H1 (cell line): ENCODE data around the gene SNX32. TPM values are rescaled to one million over a fixed set of nuclear protein-coding genes. Genes with fewer than 3 reads are reported as not detected.

Experiments used
- ASH2L ChIP-seq: fragments of 200-600, 300-600 bp; sonication (generic); IDR thresholded peaks from one replicate; pipeline ENCODE4 v1.7.1; 2017; ENCODE audit warnings: low read length
- BACH1 ChIP-seq: IDR thresholded peaks from 2 replicates; pipeline ENCODE4 v1.6.1; 2012; ENCODE audit warnings: low read length, improper control_type of control experiment
- CBX8 ChIP-seq: fragments of 300-800, 300-1000 bp; sonication (generic); IDR thresholded peaks from 2 replicates; pipeline ENCODE4 v1.7.1; 2016; ENCODE audit warnings: low read depth, low read length, borderline replicate concordance
- CHD1 ChIP-seq: IDR thresholded peaks from 2 replicates; pipeline ENCODE4 v1.6.1; 2012; ENCODE audit warnings: low read depth, low read length, improper control_type of control experiment
- EP300 ChIP-seq, 2 experiments: IDR thresholded peaks; 1 replicate in 1 of 2; 2 replicates in 1 of 2; pipeline ENCODE4 v1.6.1; 2011 to 2012; ENCODE audit warnings: low read depth in 2 of 2, low read length in 2 of 2, mild to moderate bottlenecking in 2 of 2, borderline replicate concordance in 1 of 2, inconsistent platforms in 1 of 2, moderate library complexity in 1 of 2
- SP2 ChIP-seq: IDR thresholded peaks from 2 replicates; pipeline ENCODE4 v1.6.1; 2012; ENCODE audit warnings: mild to moderate bottlenecking, low read length, inconsistent platforms
- SUZ12 ChIP-seq: fragments of 200-600 bp; sonication (generic); IDR thresholded peaks from 2 replicates; pipeline ENCODE4 v1.6.1; 2012; ENCODE audit warnings: mild to moderate bottlenecking, inconsistent platforms, low read length, moderate library complexity, mixed read lengths
- TCF12 ChIP-seq: IDR thresholded peaks from 2 replicates; pipeline ENCODE4 v1.6.1; 2011; ENCODE audit warnings: low read depth, mild to moderate bottlenecking, low read length
- polyA plus RNA-seq, 7 experiments: library from polyadenylated mRNA; depleted of rRNA in 3 of 7; stranded (reverse) in 5 of 7; unstranded in 2 of 7; fragments of >200 nt in 5 of 7; fragments of 200-250 nt in 2 of 7; gene quantifications; 1 replicate in 5 of 7; 2 replicates in 1 of 7; 4 replicates in 1 of 7; pipeline versions ENCODE4 v1.2.1 to v1.2.3, GENCODE V29; 2011 to 2013; ENCODE audit warnings: missing spikeins in 2 of 7, mixed read lengths in 2 of 7
- total RNA-seq: library from RNA; stranded (reverse); fragmentation: NEBNext Ultra II Directional; extraction: Animal tissue kit (Norgen Biotek cat#: 25700); gene quantifications from 2 replicates; pipeline ENCODE4 v1.2.1, GENCODE V29; 2021
- TF ChIP-seq, protein P1 (sequence below): fragments of 300-600 bp; sonication (generic); IDR thresholded peaks from 2 replicates; pipeline ENCODE4 v1.7.1; 2012; ENCODE audit warnings: low read length, moderate library complexity, mild to moderate bottlenecking, inconsistent platforms; ENCODE audit not compliant: insufficient replicate concordance
- TF ChIP-seq, protein P2 (sequence below): IDR thresholded peaks from 2 replicates; pipeline ENCODE4 v1.6.1; 2011; ENCODE audit warnings: low read length, improper control_type of control experiment

SNX32 gene
- total and polyA plus RNA-seq, 2 of the 8 experiments (the other 6 are each of a cell fraction or from before 2014, with no cell fraction given), result 0.76 to 2.2 TPM

GRCh38 chr11:65888163-65888814 lies 54.5 kb downstream of the SNX32 start, which contains the start of gene FIBP (continued):
- TF ChIP-seq, protein P1, sequence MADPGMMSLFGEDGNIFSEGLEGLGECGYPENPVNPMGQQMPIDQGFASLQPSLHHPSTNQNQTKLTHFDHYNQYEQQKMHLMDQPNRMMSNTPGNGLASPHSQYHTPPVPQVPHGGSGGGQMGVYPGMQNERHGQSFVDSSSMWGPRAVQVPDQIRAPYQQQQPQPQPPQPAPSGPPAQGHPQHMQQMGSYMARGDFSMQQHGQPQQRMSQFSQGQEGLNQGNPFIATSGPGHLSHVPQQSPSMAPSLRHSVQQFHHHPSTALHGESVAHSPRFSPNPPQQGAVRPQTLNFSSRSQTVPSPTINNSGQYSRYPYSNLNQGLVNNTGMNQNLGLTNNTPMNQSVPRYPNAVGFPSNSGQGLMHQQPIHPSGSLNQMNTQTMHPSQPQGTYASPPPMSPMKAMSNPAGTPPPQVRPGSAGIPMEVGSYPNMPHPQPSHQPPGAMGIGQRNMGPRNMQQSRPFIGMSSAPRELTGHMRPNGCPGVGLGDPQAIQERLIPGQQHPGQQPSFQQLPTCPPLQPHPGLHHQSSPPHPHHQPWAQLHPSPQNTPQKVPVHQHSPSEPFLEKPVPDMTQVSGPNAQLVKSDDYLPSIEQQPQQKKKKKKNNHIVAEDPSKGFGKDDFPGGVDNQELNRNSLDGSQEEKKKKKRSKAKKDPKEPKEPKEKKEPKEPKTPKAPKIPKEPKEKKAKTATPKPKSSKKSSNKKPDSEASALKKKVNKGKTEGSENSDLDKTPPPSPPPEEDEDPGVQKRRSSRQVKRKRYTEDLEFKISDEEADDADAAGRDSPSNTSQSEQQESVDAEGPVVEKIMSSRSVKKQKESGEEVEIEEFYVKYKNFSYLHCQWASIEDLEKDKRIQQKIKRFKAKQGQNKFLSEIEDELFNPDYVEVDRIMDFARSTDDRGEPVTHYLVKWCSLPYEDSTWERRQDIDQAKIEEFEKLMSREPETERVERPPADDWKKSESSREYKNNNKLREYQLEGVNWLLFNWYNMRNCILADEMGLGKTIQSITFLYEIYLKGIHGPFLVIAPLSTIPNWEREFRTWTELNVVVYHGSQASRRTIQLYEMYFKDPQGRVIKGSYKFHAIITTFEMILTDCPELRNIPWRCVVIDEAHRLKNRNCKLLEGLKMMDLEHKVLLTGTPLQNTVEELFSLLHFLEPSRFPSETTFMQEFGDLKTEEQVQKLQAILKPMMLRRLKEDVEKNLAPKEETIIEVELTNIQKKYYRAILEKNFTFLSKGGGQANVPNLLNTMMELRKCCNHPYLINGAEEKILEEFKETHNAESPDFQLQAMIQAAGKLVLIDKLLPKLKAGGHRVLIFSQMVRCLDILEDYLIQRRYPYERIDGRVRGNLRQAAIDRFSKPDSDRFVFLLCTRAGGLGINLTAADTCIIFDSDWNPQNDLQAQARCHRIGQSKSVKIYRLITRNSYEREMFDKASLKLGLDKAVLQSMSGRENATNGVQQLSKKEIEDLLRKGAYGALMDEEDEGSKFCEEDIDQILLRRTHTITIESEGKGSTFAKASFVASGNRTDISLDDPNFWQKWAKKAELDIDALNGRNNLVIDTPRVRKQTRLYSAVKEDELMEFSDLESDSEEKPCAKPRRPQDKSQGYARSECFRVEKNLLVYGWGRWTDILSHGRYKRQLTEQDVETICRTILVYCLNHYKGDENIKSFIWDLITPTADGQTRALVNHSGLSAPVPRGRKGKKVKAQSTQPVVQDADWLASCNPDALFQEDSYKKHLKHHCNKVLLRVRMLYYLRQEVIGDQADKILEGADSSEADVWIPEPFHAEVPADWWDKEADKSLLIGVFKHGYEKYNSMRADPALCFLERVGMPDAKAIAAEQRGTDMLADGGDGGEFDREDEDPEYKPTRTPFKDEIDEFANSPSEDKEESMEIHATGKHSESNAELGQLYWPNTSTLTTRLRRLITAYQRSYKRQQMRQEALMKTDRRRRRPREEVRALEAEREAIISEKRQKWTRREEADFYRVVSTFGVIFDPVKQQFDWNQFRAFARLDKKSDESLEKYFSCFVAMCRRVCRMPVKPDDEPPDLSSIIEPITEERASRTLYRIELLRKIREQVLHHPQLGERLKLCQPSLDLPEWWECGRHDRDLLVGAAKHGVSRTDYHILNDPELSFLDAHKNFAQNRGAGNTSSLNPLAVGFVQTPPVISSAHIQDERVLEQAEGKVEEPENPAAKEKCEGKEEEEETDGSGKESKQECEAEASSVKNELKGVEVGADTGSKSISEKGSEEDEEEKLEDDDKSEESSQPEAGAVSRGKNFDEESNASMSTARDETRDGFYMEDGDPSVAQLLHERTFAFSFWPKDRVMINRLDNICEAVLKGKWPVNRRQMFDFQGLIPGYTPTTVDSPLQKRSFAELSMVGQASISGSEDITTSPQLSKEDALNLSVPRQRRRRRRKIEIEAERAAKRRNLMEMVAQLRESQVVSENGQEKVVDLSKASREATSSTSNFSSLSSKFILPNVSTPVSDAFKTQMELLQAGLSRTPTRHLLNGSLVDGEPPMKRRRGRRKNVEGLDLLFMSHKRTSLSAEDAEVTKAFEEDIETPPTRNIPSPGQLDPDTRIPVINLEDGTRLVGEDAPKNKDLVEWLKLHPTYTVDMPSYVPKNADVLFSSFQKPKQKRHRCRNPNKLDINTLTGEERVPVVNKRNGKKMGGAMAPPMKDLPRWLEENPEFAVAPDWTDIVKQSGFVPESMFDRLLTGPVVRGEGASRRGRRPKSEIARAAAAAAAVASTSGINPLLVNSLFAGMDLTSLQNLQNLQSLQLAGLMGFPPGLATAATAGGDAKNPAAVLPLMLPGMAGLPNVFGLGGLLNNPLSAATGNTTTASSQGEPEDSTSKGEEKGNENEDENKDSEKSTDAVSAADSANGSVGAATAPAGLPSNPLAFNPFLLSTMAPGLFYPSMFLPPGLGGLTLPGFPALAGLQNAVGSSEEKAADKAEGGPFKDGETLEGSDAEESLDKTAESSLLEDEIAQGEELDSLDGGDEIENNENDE, result no peak
- TF ChIP-seq SP2 (no peak), CBX8 (no peak), EP300 (IDR thresholded peaks at IDR 0.05; ENCODE audit: borderline replicate concordance in 1 of 2, low read depth in 2 of 2, low read length in 2 of 2) (no peak; a peak in 1 of 3 replicates), SUZ12 (no peak), BACH1 (peak; percentile 57; the same call in 1 of the 2 replicates), ASH2L (peak; percentile 60), TCF12 (0 out of 2 replicates have a peak, but pooled peaks have one; percentile 3), CHD1 (no peak)
- TF ChIP-seq, protein P2, sequence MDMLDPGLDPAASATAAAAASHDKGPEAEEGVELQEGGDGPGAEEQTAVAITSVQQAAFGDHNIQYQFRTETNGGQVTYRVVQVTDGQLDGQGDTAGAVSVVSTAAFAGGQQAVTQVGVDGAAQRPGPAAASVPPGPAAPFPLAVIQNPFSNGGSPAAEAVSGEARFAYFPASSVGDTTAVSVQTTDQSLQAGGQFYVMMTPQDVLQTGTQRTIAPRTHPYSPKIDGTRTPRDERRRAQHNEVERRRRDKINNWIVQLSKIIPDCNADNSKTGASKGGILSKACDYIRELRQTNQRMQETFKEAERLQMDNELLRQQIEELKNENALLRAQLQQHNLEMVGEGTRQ, result no peak
